PC-9 (cell line): ENCODE data around the gene DNAJC15.

Source experiments
- EZH2 ChIP-seq: fragments of 200-600 bp; sonication (generic); IDR thresholded peaks from 2 replicates; pipeline ENCODE4 v1.8.0; 2017; ENCODE audit warnings: antibody characterized with exemption, low read depth
- TF ChIP-seq, protein P1 (sequence below): fragments of 200-600 bp; sonication (generic); conservative IDR thresholded peaks from 2 replicates; pipeline ENCODE4 v1.6.1; 2017; ENCODE audit warnings: mixed run types, antibody characterized with exemption, mild to moderate bottlenecking, moderate library complexity

DNA sequence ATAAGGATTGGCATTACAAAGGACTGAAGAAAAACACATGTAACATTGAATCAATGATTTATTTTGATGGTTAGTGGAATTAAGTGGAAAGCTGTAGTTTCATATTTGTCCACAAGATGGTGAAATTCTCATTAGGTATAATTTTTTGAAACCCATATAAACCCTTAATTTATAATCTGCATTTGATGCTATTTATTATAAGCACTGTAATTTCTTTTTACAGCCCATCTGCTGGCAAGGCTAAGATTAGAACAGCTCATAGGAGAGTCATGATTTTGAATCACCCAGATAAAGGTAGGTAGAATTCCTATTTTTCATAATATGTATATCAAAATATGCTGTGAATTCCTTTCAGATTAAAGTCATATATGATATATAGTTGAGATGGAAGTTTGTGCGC is 62.2 kb downstream of the DNAJC15 start:
- TF ChIP-seq, protein P1, sequence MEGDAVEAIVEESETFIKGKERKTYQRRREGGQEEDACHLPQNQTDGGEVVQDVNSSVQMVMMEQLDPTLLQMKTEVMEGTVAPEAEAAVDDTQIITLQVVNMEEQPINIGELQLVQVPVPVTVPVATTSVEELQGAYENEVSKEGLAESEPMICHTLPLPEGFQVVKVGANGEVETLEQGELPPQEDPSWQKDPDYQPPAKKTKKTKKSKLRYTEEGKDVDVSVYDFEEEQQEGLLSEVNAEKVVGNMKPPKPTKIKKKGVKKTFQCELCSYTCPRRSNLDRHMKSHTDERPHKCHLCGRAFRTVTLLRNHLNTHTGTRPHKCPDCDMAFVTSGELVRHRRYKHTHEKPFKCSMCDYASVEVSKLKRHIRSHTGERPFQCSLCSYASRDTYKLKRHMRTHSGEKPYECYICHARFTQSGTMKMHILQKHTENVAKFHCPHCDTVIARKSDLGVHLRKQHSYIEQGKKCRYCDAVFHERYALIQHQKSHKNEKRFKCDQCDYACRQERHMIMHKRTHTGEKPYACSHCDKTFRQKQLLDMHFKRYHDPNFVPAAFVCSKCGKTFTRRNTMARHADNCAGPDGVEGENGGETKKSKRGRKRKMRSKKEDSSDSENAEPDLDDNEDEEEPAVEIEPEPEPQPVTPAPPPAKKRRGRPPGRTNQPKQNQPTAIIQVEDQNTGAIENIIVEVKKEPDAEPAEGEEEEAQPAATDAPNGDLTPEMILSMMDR, result peak; percentile 75
- no peak for TF ChIP-seq EZH2
